ENCODE results near the gene OOSP4B.
"Not testable (repeated sequence)": the region's sequence is repeated elsewhere in the genome, so short reads cannot be mapped to it uniquely, and the experiment has no call there.

OOSP4B gene

GRCh38 chr11:60016881-60017280 lies at the start of gene OOSP4B:
Gene OOSP4B, plus strand, starts transcription at chr11:60017181.
- DNase-seq (ENCODE audit: low read depth), result no peak

- DNase-seq (ENCODE audit: low read depth), result no peak
These were observed 49.1 kb upstream of the OOSP4B start for GRCh38 chr11:59967677-59968394.

- DNase-seq (ENCODE audit: low read depth), result no peak
These were observed 48.6 kb upstream of the OOSP4B start for GRCh38 chr11:59968395-59968783.

- DNase-seq (ENCODE audit: low read depth), result no peak
These were observed 43.9 kb upstream of the OOSP4B start for GRCh38 chr11:59973097-59973496.

- DNase-seq (ENCODE audit: low read depth), result no peak
These were observed 35.7 kb upstream of the OOSP4B start for GRCh38 chr11:59981106-59981770.

- DNase-seq (ENCODE audit: low read depth), result not testable (repeated sequence)
These were observed 34.9 kb upstream of the OOSP4B start for GRCh38 chr11:59982037-59982436.

GRCh38 chr11:59983212-59983611 lies 33.8 kb upstream of the OOSP4B start:
- DNase-seq (ENCODE audit: low read depth), result no peak

GRCh38 chr11:59984368-59984767 lies 32.6 kb upstream of the OOSP4B start:
- DNase-seq (ENCODE audit: low read depth), result no peak

- no peak for DNase-seq (ENCODE audit: low read depth)
These were observed 26.6 kb upstream of the OOSP4B start for GRCh38 chr11:59990421-59990820.

- no peak for DNase-seq (ENCODE audit: low read depth)
These were observed 24.6 kb upstream of the OOSP4B start for GRCh38 chr11:59992425-59992824.

GRCh38 chr11:59997800-59998199 lies 19.2 kb upstream of the OOSP4B start:
- no peak for DNase-seq (ENCODE audit: low read depth)

GRCh38 chr11:59999691-60000090 lies 17.3 kb upstream of the OOSP4B start:
- DNase-seq (ENCODE audit: low read depth), result no peak

GRCh38 chr11:60003729-60004128 lies 13.3 kb upstream of the OOSP4B start:
- DNase-seq (ENCODE audit: low read depth), result no peak

- DNase-seq (ENCODE audit: low read depth), result no peak
These were observed 11.6 kb upstream of the OOSP4B start for GRCh38 chr11:60005360-60005759.

GRCh38 chr11:60018058-60018457 lies 1.1 kb downstream of the OOSP4B start:
- DNase-seq (ENCODE audit: low read depth), result no peak

GRCh38 chr11:60020376-60020775 lies 3.4 kb downstream of the OOSP4B start:
- not testable (repeated sequence) for DNase-seq (ENCODE audit: low read depth)

GRCh38 chr11:60029015-60029632 lies 12.1 kb downstream of the OOSP4B start:
- DNase-seq (ENCODE audit: low read depth), result no peak

- DNase-seq (ENCODE audit: low read depth), result no peak
These were observed 23.1 kb downstream of the OOSP4B start, which contains the start of gene OOSP2 for GRCh38 chr11:60040109-60040508. Gene OOSP2, plus strand, starts transcription at chr11:60040409. Its CDS starts 51 bp downstream, at chr11:60040460.

GRCh38 chr11:60050422-60050821 lies 33.4 kb downstream of the OOSP4B start:
- DNase-seq (ENCODE audit: low read depth), result not testable (repeated sequence)

- not testable (repeated sequence) for DNase-seq (ENCODE audit: low read depth)
These were observed 33.9 kb downstream of the OOSP4B start for GRCh38 chr11:60050839-60051238.

- DNase-seq (ENCODE audit: low read depth), result no peak
These were observed 39.5 kb downstream of the OOSP4B start, which contains the start of gene MS4A3 for GRCh38 chr11:60056349-60056969. Gene MS4A3, plus strand, starts transcription at chr11:60056665. Its CDS starts 4,496 bp downstream, at chr11:60061161.

- no peak for DNase-seq (ENCODE audit: low read depth)
These were observed 42.1 kb downstream of the OOSP4B start for GRCh38 chr11:60059052-60059451.
